ENCODE results near the gene SH3GLB1. TPM values are rescaled to one million over a fixed set of nuclear protein-coding genes. Genes with fewer than 3 reads are reported as not detected.

The SH3GLB1 gene
- total and polyA plus RNA-seq, 9 of the 15 experiments (the other 6 are each of a cell fraction or from before 2014, with no cell fraction given): 8.6 to 34.2 (median 24.2) TPM

DNA sequence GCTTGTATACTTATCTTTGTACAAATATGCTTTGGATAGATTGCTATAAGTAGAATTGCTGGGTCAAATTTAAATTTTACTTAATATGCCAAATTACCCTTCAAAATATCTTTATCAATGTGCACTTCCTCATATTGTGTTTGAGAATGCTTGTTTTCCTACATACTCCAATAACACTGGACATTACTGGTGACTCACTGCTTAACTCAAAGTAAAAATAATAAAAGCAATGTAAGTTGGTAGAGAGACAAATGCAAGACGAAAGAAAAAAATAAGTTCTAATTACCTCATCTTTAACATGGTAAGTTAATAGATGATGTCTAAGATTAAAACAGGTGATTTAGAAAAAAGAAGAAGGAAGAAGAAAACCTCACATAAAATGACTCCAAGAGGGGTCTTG is 7.9 kb upstream of the SH3GLB1 start:
- ATAC-seq (no peak), DNase-seq (ENCODE audit: extremely low read depth in 1 of 4, low spot score in 3 of 4) (no peak), FAIRE-seq (no peak)
- H3K36me3 ChIP-seq (ENCODE audit: control insufficient read depth, insufficient read depth, low read length): no peaks in the 10 kb centered on the region
- no peak overlapping the region for H3K9ac ChIP-seq (ENCODE audit: insufficient read depth in 1 of 2, low read depth in 2 of 2, low read length in 2 of 2)
- H3K4me1 ChIP-seq (replicated peaks in 1 of 2; ENCODE audit: control insufficient read depth in 2 of 2, insufficient read depth in 2 of 2, low read length in 2 of 2): no peaks in the 10 kb centered on the region; a peak in 2 of 5 replicates
- CTCF ChIA-PET (ENCODE audit: low intra/inter-chr PET ratio): no interaction called here
- H3K4me3 ChIP-seq: no peak overlapping the region
- H3K27ac ChIP-seq (ENCODE audit: extremely low read depth, low read depth, low read length): no peak overlapping the region
- no peaks in the 10 kb centered on the region for H3K9me3 ChIP-seq (replicated peaks; ENCODE audit: control insufficient read depth, insufficient read depth, low read depth, low read length)
- no peak for TF ChIP-seq ZNF408 (CRISPR knock-in tag; IDR thresholded peaks at IDR 0.05; ENCODE audit: low read depth)
- no peak for TF ChIP-seq U2AF2 (optimal IDR thresholded peaks at IDR 0.05; ENCODE audit: low read depth, low read length)
- TF ChIP-seq, protein P1, sequence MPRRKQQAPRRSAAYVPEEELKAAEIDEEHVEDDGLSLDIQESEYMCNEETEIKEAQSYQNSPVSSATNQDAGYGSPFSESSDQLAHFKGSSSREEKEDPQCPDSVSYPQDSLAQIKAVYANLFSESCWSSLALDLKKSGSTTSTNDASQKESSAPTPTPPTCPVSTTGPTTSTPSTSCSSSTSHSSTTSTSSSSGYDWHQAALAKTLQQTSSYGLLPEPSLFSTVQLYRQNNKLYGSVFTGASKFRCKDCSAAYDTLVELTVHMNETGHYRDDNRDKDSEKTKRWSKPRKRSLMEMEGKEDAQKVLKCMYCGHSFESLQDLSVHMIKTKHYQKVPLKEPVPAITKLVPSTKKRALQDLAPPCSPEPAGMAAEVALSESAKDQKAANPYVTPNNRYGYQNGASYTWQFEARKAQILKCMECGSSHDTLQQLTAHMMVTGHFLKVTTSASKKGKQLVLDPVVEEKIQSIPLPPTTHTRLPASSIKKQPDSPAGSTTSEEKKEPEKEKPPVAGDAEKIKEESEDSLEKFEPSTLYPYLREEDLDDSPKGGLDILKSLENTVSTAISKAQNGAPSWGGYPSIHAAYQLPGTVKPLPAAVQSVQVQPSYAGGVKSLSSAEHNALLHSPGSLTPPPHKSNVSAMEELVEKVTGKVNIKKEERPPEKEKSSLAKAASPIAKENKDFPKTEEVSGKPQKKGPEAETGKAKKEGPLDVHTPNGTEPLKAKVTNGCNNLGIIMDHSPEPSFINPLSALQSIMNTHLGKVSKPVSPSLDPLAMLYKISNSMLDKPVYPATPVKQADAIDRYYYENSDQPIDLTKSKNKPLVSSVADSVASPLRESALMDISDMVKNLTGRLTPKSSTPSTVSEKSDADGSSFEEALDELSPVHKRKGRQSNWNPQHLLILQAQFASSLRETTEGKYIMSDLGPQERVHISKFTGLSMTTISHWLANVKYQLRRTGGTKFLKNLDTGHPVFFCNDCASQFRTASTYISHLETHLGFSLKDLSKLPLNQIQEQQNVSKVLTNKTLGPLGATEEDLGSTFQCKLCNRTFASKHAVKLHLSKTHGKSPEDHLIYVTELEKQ (CRISPR knock-in tag; IDR thresholded peaks at IDR 0.05): no peak
- TF ChIP-seq ELF2 (CRISPR knock-in tag; IDR thresholded peaks at IDR 0.05): no peak
- no peak for TF ChIP-seq ZNF79 (CRISPR knock-in tag; IDR thresholded peaks at IDR 0.05; ENCODE audit: low read depth)
- no peak for TF ChIP-seq STAT5B (CRISPR knock-in tag; IDR thresholded peaks at IDR 0.05)
- no peak for TF ChIP-seq ZNF324 (CRISPR knock-in tag; IDR thresholded peaks at IDR 0.05)
- TF ChIP-seq ZNF134 (CRISPR knock-in tag; conservative IDR thresholded peaks at IDR 0.05): no peak
- TF ChIP-seq, protein P2, sequence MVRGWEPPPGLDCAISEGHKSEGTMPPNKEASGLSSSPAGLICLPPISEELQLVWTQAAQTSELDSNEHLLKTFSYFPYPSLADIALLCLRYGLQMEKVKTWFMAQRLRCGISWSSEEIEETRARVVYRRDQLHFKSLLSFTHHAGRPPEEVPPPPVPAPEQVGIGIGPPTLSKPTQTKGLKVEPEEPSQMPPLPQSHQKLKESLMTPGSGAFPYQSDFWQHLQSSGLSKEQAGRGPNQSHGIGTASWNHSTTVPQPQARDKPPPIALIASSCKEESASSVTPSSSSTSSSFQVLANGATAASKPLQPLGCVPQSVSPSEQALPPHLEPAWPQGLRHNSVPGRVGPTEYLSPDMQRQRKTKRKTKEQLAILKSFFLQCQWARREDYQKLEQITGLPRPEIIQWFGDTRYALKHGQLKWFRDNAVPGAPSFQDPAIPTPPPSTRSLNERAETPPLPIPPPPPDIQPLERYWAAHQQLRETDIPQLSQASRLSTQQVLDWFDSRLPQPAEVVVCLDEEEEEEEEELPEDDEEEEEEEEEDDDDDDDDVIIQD (CRISPR knock-in tag; IDR thresholded peaks at IDR 0.05): no peak
- no peak for TF ChIP-seq SRSF3 (IDR thresholded peaks at IDR 0.05; ENCODE audit: insufficient read depth, low read length)
- no peak for TF ChIP-seq MIER1 (IDR thresholded peaks at IDR 0.05; ENCODE audit: low read depth)
- in situ Hi-C loops (cut with MboI): no loop called here
- H3K4me2 ChIP-seq (ENCODE audit: insufficient read depth, low read length): no peak overlapping the region
- H3K27me3 ChIP-seq (ENCODE audit: control insufficient read depth in 2 of 2, insufficient read depth in 2 of 2, low read length in 2 of 2): peaks cover 0 to 4% of the 10 kb centered on the region in 2 experiments; a peak in 2 of 5 replicates
- no peaks in the 10 kb centered on the region for H3K79me2 ChIP-seq (ENCODE audit: control insufficient read depth, insufficient read depth, low read length)
- no peak overlapping the region for H2AFZ ChIP-seq (ENCODE audit: low read depth, low read length)
- no peaks in the 10 kb centered on the region for H4K20me1 ChIP-seq (replicated peaks; ENCODE audit: control insufficient read depth, insufficient read depth, low read length)
- POLR2A ChIA-PET: no interaction called here
- BruUV-seq (replicated peaks): no TSS peak
- intact Hi-C loops (cut with micrococcal nuclease): no loop called here
- WGBS (ENCODE audit: insufficient coverage, low coverage, missing lambda C conversion rate): 0% methylated on average over 1 of the region's 1 CpG
- H3K9me1 ChIP-seq (ENCODE audit: control insufficient read depth, insufficient read depth, low read length): no peaks in the 10 kb centered on the region

Data from K562 (cell line).